Liver (tissue), 9 donors: ENCODE measurements around the gene MTHFSD. TPM values are rescaled to one million over a fixed set of nuclear protein-coding genes. Genes with fewer than 3 reads are reported as not detected.

ENCODE experiments used
- DNase-seq: peaks from one replicate; pipeline ENCODE4 v3.0.0-alpha.2; 2017; ENCODE audit warnings: low spot score
- H3K27ac ChIP-seq, 2 donors: one replicate each; pipeline ENCODE4 v1.7.0; 2013; ENCODE audit warnings: inconsistent platforms in 2 of 2, low read length in 2 of 2, control low read depth in 1 of 2, low read depth in 1 of 2, mild to moderate bottlenecking in 1 of 2
- H3K27me3 ChIP-seq, 4 donors: one replicate each; pipeline versions ENCODE4 v1.6.1 to v1.7.0; 2013; ENCODE audit warnings: low read length in 3 of 4, inconsistent platforms in 1 of 4, mild to moderate bottlenecking in 1 of 4, moderate library complexity in 1 of 4; ENCODE audit not compliant: control insufficient read depth in 4 of 4, insufficient read depth in 4 of 4
- H3K36me3 ChIP-seq, 4 donors: one replicate each; pipeline versions ENCODE4 v1.6.1 to v1.7.0; 2013; ENCODE audit warnings: low read length in 3 of 4, mild to moderate bottlenecking in 3 of 4, low read depth in 1 of 4, moderate library complexity in 1 of 4; ENCODE audit not compliant: control insufficient read depth in 4 of 4, insufficient read depth in 3 of 4
- H3K4me1 ChIP-seq, 4 donors: one replicate each; pipeline versions ENCODE4 v1.6.1 to v1.7.0; 2013; ENCODE audit warnings: low read length in 3 of 4, mild to moderate bottlenecking in 3 of 4, moderate library complexity in 1 of 4; ENCODE audit not compliant: control insufficient read depth in 4 of 4, insufficient read depth in 4 of 4
- H3K4me3 ChIP-seq, 3 donors: one replicate each; pipeline versions ENCODE4 v1.6.1 to v1.7.0; 2013; ENCODE audit warnings: low read length in 3 of 3, control low read depth in 1 of 3, low read depth in 1 of 3, mild to moderate bottlenecking in 1 of 3
- H3K9ac ChIP-seq, 2 donors: one replicate each; pipeline ENCODE4 v1.7.0; 2013; ENCODE audit warnings: low read length in 2 of 2, mild to moderate bottlenecking in 2 of 2, moderate library complexity in 2 of 2, control low read depth in 1 of 2, low read depth in 1 of 2
- H3K9me3 ChIP-seq, 4 donors: one replicate each; pipeline versions ENCODE4 v1.6.1 to v1.7.0; 2013; ENCODE audit warnings: low read length in 3 of 4; ENCODE audit not compliant: control insufficient read depth in 4 of 4
- EGR1 ChIP-seq, 2 donors: IDR thresholded peaks; 2 replicates each; pipeline ENCODE4 v1.6.1; 2016 to 2018; ENCODE audit warnings: antibody characterized with exemption in 2 of 2, low read depth in 2 of 2
- FOXA1 ChIP-seq: IDR thresholded peaks from 2 replicates; pipeline ENCODE4 v1.6.1; 2016; ENCODE audit warnings: antibody characterized with exemption
- FOXA2 ChIP-seq: IDR thresholded peaks from 2 replicates; pipeline ENCODE4 v1.6.1; 2016; ENCODE audit warnings: antibody characterized with exemption
- GABPA ChIP-seq, 2 donors: IDR thresholded peaks in 1 of 2; conservative IDR thresholded peaks in 1 of 2; 2 replicates each; pipeline ENCODE4 v1.6.1; 2016; ENCODE audit warnings: antibody characterized with exemption in 2 of 2, mild to moderate bottlenecking in 1 of 2, moderate library complexity in 1 of 2
- HNF4A ChIP-seq, 2 donors: conservative IDR thresholded peaks; 2 replicates each; pipeline ENCODE4 v1.6.1; 2016; ENCODE audit warnings: antibody characterized with exemption in 2 of 2, mild to moderate bottlenecking in 2 of 2
- HNF4G ChIP-seq: IDR thresholded peaks from 2 replicates; pipeline ENCODE4 v1.6.1; 2016; ENCODE audit warnings: antibody characterized with exemption
- JUND ChIP-seq, 2 donors: IDR thresholded peaks; 2 replicates each; pipeline ENCODE4 v1.6.1; 2016; ENCODE audit warnings: antibody characterized with exemption in 2 of 2
- NR2F2 ChIP-seq: IDR thresholded peaks from 2 replicates; pipeline ENCODE4 v1.6.1; 2016; ENCODE audit warnings: antibody characterized with exemption
- RAD21 ChIP-seq, 2 donors: IDR thresholded peaks; 2 replicates each; pipeline ENCODE4 v1.6.1; 2016; ENCODE audit warnings: antibody characterized with exemption in 2 of 2, mild to moderate bottlenecking in 2 of 2
- RXRA ChIP-seq, 2 donors: IDR thresholded peaks; 2 replicates each; pipeline ENCODE4 v1.6.1; 2017 to 2018; ENCODE audit warnings: antibody characterized with exemption in 2 of 2, mild to moderate bottlenecking in 1 of 2
- TAF1 ChIP-seq: conservative IDR thresholded peaks from 2 replicates; pipeline ENCODE4 v1.6.1; 2016; ENCODE audit warnings: antibody characterized with exemption, mild to moderate bottlenecking
- YY1 ChIP-seq: IDR thresholded peaks from 2 replicates; pipeline ENCODE4 v1.6.1; 2016; ENCODE audit warnings: antibody characterized with exemption, mild to moderate bottlenecking
- WGBS: extraction: QIAGEN DNeasy Blood & Tissue Kit; methylation state at CpG from one replicate; pipeline ENCODE4 v1.1.7; 2013; 5-methylcytosine and 5-hydroxymethylcytosine counted together
- polyA plus RNA-seq, 2 donors: library from polyadenylated mRNA; stranded (reverse) in 1 of 2; unstranded in 1 of 2; fragments of 200-250 nt in 1 of 2; fragments of >200 nt in 1 of 2; fragmentation: Nextera tagmentation in 1 of 2; extraction: Ambion mirVana in 1 of 2; gene quantifications; one replicate each; pipeline versions ENCODE4 v1.2.1 to v1.2.3, GENCODE V29; 2013 to 2015
- total RNA-seq, 2 donors: library from RNA; depleted of rRNA; stranded (reverse); fragments of >200 nt; gene quantifications; one replicate each; pipeline ENCODE4 v1.2.3, GENCODE V29; 2014
- TF ChIP-seq, protein P1 (sequence below): fragments of 150-350 bp; IDR thresholded peaks from 2 replicates; pipeline ENCODE4 v1.5.1; 2017; ENCODE audit warnings: improper control_type of control experiment, low read depth, low read length; ENCODE audit not compliant: missing input control
- TF ChIP-seq, protein P2 (sequence below): IDR thresholded peaks from 2 replicates; pipeline ENCODE4 v1.6.1; 2016; ENCODE audit warnings: antibody characterized with exemption
- TF ChIP-seq, protein P3 (sequence below): IDR thresholded peaks from 2 replicates; pipeline ENCODE4 v1.6.1; 2016; ENCODE audit warnings: antibody characterized with exemption, mild to moderate bottlenecking
- TF ChIP-seq, protein P4 (sequence below): IDR thresholded peaks from 2 replicates; pipeline ENCODE4 v1.6.1; 2016; ENCODE audit warnings: antibody characterized with exemption
- TF ChIP-seq, protein P5 (sequence below): IDR thresholded peaks from 2 replicates; pipeline ENCODE4 v1.6.1; 2016; ENCODE audit warnings: antibody characterized with exemption
- donor health status: healthy.
- donor health status: healthy.
- donor health status: healthy.
- donor health status: healthy.
- donor health status: healthy.

Gene MTHFSD
- total and polyA plus RNA-seq, 4 donors, result 4.6 to 8.1 (median 6.5) TPM

DNA sequence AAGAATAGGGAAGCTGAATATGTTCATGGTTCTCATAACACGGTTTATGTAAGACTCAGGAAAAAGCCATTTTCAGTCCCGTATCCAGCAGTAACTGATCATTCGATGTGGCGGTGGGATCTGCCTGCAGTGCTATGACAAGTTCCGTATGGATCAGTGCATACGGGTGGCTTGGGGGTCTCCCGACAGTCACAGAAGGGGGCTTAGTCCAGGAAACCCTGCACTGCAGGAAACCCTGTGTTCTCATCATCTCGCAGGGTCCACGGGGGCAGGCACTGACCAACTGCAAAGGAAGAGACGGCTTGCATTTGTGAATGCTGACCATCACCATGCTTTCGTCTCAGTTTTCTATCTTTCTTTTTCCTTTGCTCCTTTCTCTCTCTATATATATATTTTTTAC is 7.7 kb downstream of the MTHFSD start:
- Histone ChIP-seq H3K27me3 (no peaks in the 10 kb centered on the region), H3K36me3 (peaks cover 0 to 63% (median 24%) of the 10 kb centered on the region in 4 donors), H3K9me3 (no peaks in the 10 kb centered on the region), H3K9ac (no peak overlapping the region), H3K4me3 (no peak overlapping the region), H3K27ac (no peak overlapping the region), H3K4me1 (no peaks in the 10 kb centered on the region)
- no peak for DNase-seq
- TF ChIP-seq HNF4G, result no peak
- TF ChIP-seq, protein P1, sequence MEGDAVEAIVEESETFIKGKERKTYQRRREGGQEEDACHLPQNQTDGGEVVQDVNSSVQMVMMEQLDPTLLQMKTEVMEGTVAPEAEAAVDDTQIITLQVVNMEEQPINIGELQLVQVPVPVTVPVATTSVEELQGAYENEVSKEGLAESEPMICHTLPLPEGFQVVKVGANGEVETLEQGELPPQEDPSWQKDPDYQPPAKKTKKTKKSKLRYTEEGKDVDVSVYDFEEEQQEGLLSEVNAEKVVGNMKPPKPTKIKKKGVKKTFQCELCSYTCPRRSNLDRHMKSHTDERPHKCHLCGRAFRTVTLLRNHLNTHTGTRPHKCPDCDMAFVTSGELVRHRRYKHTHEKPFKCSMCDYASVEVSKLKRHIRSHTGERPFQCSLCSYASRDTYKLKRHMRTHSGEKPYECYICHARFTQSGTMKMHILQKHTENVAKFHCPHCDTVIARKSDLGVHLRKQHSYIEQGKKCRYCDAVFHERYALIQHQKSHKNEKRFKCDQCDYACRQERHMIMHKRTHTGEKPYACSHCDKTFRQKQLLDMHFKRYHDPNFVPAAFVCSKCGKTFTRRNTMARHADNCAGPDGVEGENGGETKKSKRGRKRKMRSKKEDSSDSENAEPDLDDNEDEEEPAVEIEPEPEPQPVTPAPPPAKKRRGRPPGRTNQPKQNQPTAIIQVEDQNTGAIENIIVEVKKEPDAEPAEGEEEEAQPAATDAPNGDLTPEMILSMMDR, result no peak
- TF ChIP-seq HNF4A (conservative IDR thresholded peaks at IDR 0.05), result no peak
- TF ChIP-seq, protein P2, sequence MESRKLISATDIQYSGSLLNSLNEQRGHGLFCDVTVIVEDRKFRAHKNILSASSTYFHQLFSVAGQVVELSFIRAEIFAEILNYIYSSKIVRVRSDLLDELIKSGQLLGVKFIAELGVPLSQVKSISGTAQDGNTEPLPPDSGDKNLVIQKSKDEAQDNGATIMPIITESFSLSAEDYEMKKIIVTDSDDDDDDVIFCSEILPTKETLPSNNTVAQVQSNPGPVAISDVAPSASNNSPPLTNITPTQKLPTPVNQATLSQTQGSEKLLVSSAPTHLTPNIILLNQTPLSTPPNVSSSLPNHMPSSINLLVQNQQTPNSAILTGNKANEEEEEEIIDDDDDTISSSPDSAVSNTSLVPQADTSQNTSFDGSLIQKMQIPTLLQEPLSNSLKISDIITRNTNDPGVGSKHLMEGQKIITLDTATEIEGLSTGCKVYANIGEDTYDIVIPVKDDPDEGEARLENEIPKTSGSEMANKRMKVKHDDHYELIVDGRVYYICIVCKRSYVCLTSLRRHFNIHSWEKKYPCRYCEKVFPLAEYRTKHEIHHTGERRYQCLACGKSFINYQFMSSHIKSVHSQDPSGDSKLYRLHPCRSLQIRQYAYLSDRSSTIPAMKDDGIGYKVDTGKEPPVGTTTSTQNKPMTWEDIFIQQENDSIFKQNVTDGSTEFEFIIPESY, result no peak
- TF ChIP-seq NR2F2, result no peak
- TF ChIP-seq, protein P3, sequence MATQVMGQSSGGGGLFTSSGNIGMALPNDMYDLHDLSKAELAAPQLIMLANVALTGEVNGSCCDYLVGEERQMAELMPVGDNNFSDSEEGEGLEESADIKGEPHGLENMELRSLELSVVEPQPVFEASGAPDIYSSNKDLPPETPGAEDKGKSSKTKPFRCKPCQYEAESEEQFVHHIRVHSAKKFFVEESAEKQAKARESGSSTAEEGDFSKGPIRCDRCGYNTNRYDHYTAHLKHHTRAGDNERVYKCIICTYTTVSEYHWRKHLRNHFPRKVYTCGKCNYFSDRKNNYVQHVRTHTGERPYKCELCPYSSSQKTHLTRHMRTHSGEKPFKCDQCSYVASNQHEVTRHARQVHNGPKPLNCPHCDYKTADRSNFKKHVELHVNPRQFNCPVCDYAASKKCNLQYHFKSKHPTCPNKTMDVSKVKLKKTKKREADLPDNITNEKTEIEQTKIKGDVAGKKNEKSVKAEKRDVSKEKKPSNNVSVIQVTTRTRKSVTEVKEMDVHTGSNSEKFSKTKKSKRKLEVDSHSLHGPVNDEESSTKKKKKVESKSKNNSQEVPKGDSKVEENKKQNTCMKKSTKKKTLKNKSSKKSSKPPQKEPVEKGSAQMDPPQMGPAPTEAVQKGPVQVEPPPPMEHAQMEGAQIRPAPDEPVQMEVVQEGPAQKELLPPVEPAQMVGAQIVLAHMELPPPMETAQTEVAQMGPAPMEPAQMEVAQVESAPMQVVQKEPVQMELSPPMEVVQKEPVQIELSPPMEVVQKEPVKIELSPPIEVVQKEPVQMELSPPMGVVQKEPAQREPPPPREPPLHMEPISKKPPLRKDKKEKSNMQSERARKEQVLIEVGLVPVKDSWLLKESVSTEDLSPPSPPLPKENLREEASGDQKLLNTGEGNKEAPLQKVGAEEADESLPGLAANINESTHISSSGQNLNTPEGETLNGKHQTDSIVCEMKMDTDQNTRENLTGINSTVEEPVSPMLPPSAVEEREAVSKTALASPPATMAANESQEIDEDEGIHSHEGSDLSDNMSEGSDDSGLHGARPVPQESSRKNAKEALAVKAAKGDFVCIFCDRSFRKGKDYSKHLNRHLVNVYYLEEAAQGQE, result no peak
- no peak for TF ChIP-seq JUND (IDR thresholded peaks at IDR 0.05)
- TF ChIP-seq YY1, result no peak
- TF ChIP-seq FOXA1, result no peak
- no peak for TF ChIP-seq FOXA2
- TF ChIP-seq TAF1, result no peak
- TF ChIP-seq EGR1 (IDR thresholded peaks at IDR 0.05; ENCODE audit: low read depth in 2 of 2), result no peak
- TF ChIP-seq GABPA (IDR thresholded peaks at IDR 0.05 in 1 of 2, conservative IDR thresholded peaks at IDR 0.05 in 1 of 2), result no peak
- TF ChIP-seq, protein P4, sequence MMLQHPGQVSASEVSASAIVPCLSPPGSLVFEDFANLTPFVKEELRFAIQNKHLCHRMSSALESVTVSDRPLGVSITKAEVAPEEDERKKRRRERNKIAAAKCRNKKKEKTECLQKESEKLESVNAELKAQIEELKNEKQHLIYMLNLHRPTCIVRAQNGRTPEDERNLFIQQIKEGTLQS, result no peak
- TF ChIP-seq, protein P5, sequence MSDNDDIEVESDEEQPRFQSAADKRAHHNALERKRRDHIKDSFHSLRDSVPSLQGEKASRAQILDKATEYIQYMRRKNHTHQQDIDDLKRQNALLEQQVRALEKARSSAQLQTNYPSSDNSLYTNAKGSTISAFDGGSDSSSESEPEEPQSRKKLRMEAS, result no peak
- WGBS, result 96% methylated on average over 11 of the region's 11 CpGs

DNA sequence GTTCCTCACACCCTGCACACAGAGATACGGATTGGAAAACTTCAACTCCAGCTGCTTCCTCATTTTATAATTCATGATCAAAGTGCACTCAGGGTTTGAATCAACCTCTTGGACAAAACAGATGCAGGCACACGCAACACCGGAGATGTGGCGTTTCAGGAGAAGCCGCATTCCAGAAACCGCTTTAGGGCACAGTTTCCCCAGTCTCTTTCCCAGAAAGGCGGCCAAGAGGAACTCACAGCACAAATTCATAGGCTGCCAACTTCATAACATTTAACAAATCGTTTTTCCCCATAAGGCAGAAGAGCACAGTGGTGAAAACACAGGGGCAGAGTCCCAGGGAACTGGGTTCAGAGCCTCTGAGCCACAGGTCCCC is 8.4 kb downstream of the MTHFSD start:
- Histone ChIP-seq H3K9ac (no peak overlapping the region), H3K27me3 (no peaks in the 10 kb centered on the region), H3K36me3 (peaks cover 4 to 65% (median 24%) of the 10 kb centered on the region in 4 donors), H3K27ac (no peak overlapping the region), H3K9me3 (no peaks in the 10 kb centered on the region), H3K4me1 (no peaks in the 10 kb centered on the region), H3K4me3 (no peak overlapping the region)
- no peak for TF ChIP-seq HNF4A (conservative IDR thresholded peaks at IDR 0.05)
- TF ChIP-seq, protein P2, result no peak
- TF ChIP-seq YY1, result no peak
- no peak for TF ChIP-seq GABPA (IDR thresholded peaks at IDR 0.05 in 1 of 2, conservative IDR thresholded peaks at IDR 0.05 in 1 of 2)
- TF ChIP-seq TAF1, result no peak
- no peak for TF ChIP-seq JUND (IDR thresholded peaks at IDR 0.05)
- TF ChIP-seq RXRA (IDR thresholded peaks at IDR 0.05), result no peak
- no peak for TF ChIP-seq HNF4G
- TF ChIP-seq RAD21 (IDR thresholded peaks at IDR 0.05), result no peak
- no peak for TF ChIP-seq FOXA2
- WGBS, result 94% methylated on average over 8 of the region's 8 CpGs
- DNase-seq, result no peak
